GM19043 (cell line): Measurements from ENCODE around the gene MRPS9.

Experiments
- ATAC-seq: cut with Tn5 transposase; IDR thresholded peaks from one replicate; pipeline ENCODE4 v1.9.1; 2021; ENCODE audit warnings: low read depth; ENCODE audit not compliant: unreplicated experiment

Gene MRPS9

GRCh38 chr2:105116348-105116747, 78.5 kb downstream of the MRPS9 start:
- ATAC-seq, result no peak

- ATAC-seq, result no peak
Observed at GRCh38 chr2:105117565-105117964, 79.7 kb downstream of the MRPS9 start.

GRCh38 chr2:105118960-105119359, 81.1 kb downstream of the MRPS9 start:
- no peak for ATAC-seq

- ATAC-seq, result no peak
Observed at GRCh38 chr2:105121434-105121833, 83.6 kb downstream of the MRPS9 start.

- no peak for ATAC-seq
Observed at GRCh38 chr2:105125428-105125827, 87.6 kb downstream of the MRPS9 start.

GRCh38 chr2:105125920-105126319, 88.1 kb downstream of the MRPS9 start:
- ATAC-seq, result no peak

- no peak for ATAC-seq
Observed at GRCh38 chr2:105126336-105126735, 88.5 kb downstream of the MRPS9 start.

- ATAC-seq, result no peak
Observed at GRCh38 chr2:105127289-105127915, 89.5 kb downstream of the MRPS9 start.

GRCh38 chr2:105129722-105130232, 91.9 kb downstream of the MRPS9 start:
- peak; percentile 93 for ATAC-seq

GRCh38 chr2:105130546-105130945, 92.7 kb downstream of the MRPS9 start:
- no peak for ATAC-seq

GRCh38 chr2:105134081-105134480, 96.2 kb downstream of the MRPS9 start:
- no peak for ATAC-seq

GRCh38 chr2:105135436-105135835, 97.6 kb downstream of the MRPS9 start:
- ATAC-seq, result no peak

- no peak for ATAC-seq
Observed at GRCh38 chr2:105136394-105136793, 98.5 kb downstream of the MRPS9 start.

- ATAC-seq, result no peak
Observed at GRCh38 chr2:105138643-105139042, 100.8 kb downstream of the MRPS9 start.

GRCh38 chr2:105139556-105140239, 101.8 kb downstream of the MRPS9 start:
- no peak for ATAC-seq

- no peak for ATAC-seq
Observed at GRCh38 chr2:105140240-105140568, 102.3 kb downstream of the MRPS9 start.

GRCh38 chr2:105141099-105141614, 103.3 kb downstream of the MRPS9 start:
- no peak for ATAC-seq

- ATAC-seq, result no peak
Observed at GRCh38 chr2:105142239-105142638, 104.4 kb downstream of the MRPS9 start.

GRCh38 chr2:105143094-105143466, 105.2 kb downstream of the MRPS9 start:
- ATAC-seq, result no peak

- no peak for ATAC-seq
Observed at GRCh38 chr2:105143467-105144151, 105.7 kb downstream of the MRPS9 start.

- no peak for ATAC-seq
Observed at GRCh38 chr2:105144152-105144940, 106.5 kb downstream of the MRPS9 start.
